WERI-Rb-1 (cell line): ENCODE data around the gene TMEM202.
A peak's percentile ranks its signal among the peaks of the same experiment; 100 is the strongest.
"Not testable (repeated sequence)": the region's sequence is repeated elsewhere in the genome, so short reads cannot be mapped to it uniquely, and the experiment has no call there.

Source experiments
- DNase-seq: peaks from one replicate; pipeline ENCODE4 v3.0.0-alpha.2; 2020
- H3K27ac ChIP-seq: fragments of 250-450 bp; sonication (Bioruptor Pico); 2 replicates; pipeline ENCODE4 v1.5.1; 2020; ENCODE audit warnings: mild to moderate bottlenecking, moderate library complexity
- H3K27me3 ChIP-seq: fragments of 250-450 bp; sonication (Bioruptor Pico); 2 replicates; pipeline ENCODE4 v1.5.1; 2021; ENCODE audit warnings: mild to moderate bottlenecking, low read depth, moderate library complexity; ENCODE audit not compliant: insufficient read depth, severe bottlenecking
- H3K36me3 ChIP-seq: fragments of 250-450 bp; sonication (Bioruptor Pico); 2 replicates; pipeline ENCODE4 v1.5.1; 2020; ENCODE audit warnings: mild to moderate bottlenecking, moderate library complexity
- H3K4me3 ChIP-seq: 2 replicates; pipeline ENCODE4 v1.5.1; 2011; ENCODE audit warnings: low read depth, mild to moderate bottlenecking, control low read depth, low read length
- H3K9me3 ChIP-seq: fragments of 250-450 bp; sonication (Bioruptor Pico); 2 replicates; pipeline ENCODE4 v1.5.1; 2021; ENCODE audit warnings: mild to moderate bottlenecking, moderate library complexity; ENCODE audit not compliant: severe bottlenecking
- TF ChIP-seq, protein P1 (sequence below): IDR thresholded peaks from 2 replicates; pipeline ENCODE4 v1.5.1; 2011; ENCODE audit warnings: low read depth, mild to moderate bottlenecking, control low read depth, inconsistent platforms, low read length

TMEM202 gene

DNA sequence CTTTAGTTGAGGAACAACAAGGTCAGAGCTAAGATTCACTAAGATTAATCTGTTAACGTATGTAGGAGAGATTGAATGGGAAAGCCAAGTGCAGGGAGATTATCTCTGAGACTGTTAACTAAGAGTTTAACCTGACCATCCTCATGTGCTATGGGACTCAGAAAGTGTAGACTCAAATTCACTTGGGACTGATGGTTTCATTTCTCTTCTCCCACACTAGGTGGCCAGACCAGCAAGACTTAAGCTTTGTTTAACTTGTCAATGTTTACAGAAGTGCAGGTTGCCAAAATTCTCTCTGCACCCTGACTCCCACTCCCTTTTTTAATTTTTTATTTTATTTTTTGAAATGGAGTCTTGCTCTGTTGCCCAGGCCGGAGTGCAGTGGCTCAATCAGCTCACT is 16.0 kb upstream of the TMEM202 start:
- no peak overlapping the region for H3K4me3 ChIP-seq
- H3K9me3 ChIP-seq: no peaks in the 10 kb centered on the region
- no peak for DNase-seq
- H3K27me3 ChIP-seq: no peaks in the 10 kb centered on the region
- TF ChIP-seq, protein P1, sequence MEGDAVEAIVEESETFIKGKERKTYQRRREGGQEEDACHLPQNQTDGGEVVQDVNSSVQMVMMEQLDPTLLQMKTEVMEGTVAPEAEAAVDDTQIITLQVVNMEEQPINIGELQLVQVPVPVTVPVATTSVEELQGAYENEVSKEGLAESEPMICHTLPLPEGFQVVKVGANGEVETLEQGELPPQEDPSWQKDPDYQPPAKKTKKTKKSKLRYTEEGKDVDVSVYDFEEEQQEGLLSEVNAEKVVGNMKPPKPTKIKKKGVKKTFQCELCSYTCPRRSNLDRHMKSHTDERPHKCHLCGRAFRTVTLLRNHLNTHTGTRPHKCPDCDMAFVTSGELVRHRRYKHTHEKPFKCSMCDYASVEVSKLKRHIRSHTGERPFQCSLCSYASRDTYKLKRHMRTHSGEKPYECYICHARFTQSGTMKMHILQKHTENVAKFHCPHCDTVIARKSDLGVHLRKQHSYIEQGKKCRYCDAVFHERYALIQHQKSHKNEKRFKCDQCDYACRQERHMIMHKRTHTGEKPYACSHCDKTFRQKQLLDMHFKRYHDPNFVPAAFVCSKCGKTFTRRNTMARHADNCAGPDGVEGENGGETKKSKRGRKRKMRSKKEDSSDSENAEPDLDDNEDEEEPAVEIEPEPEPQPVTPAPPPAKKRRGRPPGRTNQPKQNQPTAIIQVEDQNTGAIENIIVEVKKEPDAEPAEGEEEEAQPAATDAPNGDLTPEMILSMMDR: 0 out of 2 replicates have a peak, but pooled peaks have one; percentile 23
- H3K27ac ChIP-seq: no peak overlapping the region
- no peaks in the 10 kb centered on the region for H3K36me3 ChIP-seq

DNA sequence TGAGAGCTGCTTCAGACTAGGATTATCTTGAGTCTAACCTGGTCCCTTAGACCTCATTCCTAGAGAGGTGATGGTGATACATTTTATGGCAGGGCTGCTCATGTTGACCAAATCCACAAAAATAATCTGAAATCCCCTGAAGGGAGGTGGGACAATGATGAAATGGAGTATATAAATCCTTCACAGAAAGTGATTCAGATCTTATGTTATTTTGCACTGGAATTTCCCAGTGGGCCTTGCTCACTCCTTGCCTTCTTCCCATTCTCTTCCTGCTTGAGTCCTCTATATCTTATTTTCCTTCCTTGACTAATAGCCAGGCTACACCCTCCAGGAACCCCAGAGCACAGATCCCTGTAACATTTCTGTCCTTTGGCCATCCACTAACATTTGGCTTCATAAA is 10.4 kb upstream of the TMEM202 start:
- H3K27ac ChIP-seq: no peak overlapping the region
- H3K36me3 ChIP-seq: no peaks in the 10 kb centered on the region
- H3K9me3 ChIP-seq: no peaks in the 10 kb centered on the region
- no peak for DNase-seq
- TF ChIP-seq, protein P1: no peak
- H3K4me3 ChIP-seq: no peak overlapping the region
- H3K27me3 ChIP-seq: no peaks in the 10 kb centered on the region

DNA sequence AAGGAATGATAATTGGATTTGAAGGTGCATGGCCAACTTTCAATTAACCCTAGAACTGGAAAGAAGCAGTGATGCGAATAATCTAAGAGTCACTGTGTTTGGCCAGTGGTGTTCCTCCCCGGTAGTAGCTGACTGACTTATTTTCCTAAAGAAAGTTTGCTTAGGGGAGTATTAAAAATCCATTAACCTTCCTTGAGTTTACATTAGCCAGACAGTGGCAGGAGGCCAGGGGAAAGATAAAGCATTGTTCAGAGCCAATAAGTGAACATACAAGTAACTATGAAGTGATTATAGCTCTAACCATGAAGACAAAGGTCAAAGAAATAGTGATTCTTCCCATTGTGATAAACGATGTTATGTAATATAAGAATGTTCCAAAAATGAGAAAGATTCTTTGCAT is 8.9 kb upstream of the TMEM202 start:
- Histone ChIP-seq H3K27ac (no peak overlapping the region), H3K36me3 (no peaks in the 10 kb centered on the region), H3K4me3 (no peak overlapping the region), H3K27me3 (no peaks in the 10 kb centered on the region), H3K9me3 (no peaks in the 10 kb centered on the region)
- DNase-seq: no peak
- TF ChIP-seq, protein P1: no peak

DNA sequence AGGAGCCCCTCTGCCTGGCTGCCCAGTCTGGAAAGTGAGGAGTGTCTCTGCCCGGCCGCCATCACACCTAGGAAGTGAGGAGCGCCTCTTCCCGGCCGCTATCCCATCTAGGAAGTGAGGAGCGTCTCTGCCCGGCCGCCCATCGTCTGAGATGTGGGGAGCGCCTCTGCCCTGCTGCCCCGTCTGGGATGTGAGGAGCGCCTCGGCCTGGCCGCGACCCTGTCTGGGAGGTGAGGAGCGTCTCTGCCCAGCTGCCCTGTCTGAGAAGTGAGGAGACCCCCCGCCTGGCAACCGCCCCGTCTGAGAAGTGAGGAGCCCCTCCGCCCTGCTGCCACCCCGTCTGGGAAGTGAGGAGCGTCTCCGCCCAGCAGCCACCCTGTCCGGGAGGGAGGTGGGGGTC is 1.8 kb upstream of the TMEM202 start:
- H3K36me3 ChIP-seq, H3K9me3 ChIP-seq, H3K27me3 ChIP-seq, DNase-seq, H3K4me3 ChIP-seq, H3K27ac ChIP-seq: not testable (repeated sequence)

DNA sequence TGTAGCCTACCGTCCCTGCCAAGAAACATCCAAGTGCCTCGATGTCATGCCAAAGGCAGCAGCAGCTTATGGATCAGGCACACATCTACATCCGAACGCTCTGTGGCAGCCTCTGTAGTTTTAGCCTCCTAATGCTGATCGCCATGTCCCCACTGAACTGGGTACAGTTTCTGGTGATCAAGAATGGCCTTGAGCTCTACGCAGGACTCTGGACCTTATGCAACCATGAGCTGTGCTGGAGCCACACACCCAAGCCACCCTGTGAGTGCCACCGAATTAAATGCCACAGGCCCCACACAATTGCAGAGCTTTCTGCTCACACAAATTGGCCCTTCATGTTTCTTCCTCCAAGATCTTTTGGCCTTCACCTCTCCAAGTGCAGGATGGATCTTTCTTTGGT is 543 bp downstream of the TMEM202 start:
- no peak for DNase-seq
- TF ChIP-seq, protein P1: no peak
- Histone ChIP-seq H3K36me3 (no peaks in the 10 kb centered on the region), H3K27me3 (no peaks in the 10 kb centered on the region), H3K9me3 (no peaks in the 10 kb centered on the region), H3K27ac (no peak overlapping the region), H3K4me3 (no peak overlapping the region)

DNA sequence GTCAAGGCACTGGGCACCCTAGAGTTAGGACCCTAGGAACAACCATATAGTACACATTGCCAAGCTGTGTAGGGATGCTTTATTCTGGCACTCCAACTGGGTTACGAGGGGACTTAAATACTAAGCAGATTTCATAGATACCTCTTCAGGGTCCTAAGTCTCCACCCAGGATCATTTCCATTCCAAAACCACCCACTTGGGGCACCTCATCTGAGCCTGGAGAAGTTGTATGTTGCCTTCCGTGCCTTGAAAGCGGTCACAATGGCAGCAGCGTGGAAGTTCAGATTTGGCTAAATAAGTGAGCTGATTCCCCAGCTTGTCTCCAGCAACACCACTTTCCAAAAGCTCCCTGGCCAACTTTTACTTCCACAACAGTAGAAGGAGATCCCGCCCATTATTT is 4.6 kb downstream of the TMEM202 start:
- Histone ChIP-seq H3K9me3 (no peaks in the 10 kb centered on the region), H3K4me3 (no peak overlapping the region), H3K36me3 (no peaks in the 10 kb centered on the region), H3K27me3 (no peaks in the 10 kb centered on the region), H3K27ac (no peak overlapping the region)
- TF ChIP-seq, protein P1: no peak
- DNase-seq: no peak
